Skin epidermis (tissue), 12 donors: ENCODE measurements around the gene PTGER3.
"Not testable (repeated sequence)": the region's sequence is repeated elsewhere in the genome, so short reads cannot be mapped to it uniquely, and the experiment has no call there.

Experiments used
- H3K27ac ChIP-seq, 21 experiments: fragments of 200-600 bp; sonication (generic) in 11 of 21; one replicate each; pipeline ENCODE4 v1.5.0; 2020; ENCODE audit warnings: mild to moderate bottlenecking in 3 of 21, inconsistent platforms in 2 of 21, moderate library complexity in 2 of 21
- H3K4me3 ChIP-seq, 7 experiments: fragments of 200-600 bp; sonication (generic) in 2 of 7; one replicate each; pipeline ENCODE4 v1.5.0; 2020; ENCODE audit warnings: inconsistent platforms in 2 of 7, mild to moderate bottlenecking in 2 of 7, moderate library complexity in 1 of 7

Gene PTGER3

DNA sequence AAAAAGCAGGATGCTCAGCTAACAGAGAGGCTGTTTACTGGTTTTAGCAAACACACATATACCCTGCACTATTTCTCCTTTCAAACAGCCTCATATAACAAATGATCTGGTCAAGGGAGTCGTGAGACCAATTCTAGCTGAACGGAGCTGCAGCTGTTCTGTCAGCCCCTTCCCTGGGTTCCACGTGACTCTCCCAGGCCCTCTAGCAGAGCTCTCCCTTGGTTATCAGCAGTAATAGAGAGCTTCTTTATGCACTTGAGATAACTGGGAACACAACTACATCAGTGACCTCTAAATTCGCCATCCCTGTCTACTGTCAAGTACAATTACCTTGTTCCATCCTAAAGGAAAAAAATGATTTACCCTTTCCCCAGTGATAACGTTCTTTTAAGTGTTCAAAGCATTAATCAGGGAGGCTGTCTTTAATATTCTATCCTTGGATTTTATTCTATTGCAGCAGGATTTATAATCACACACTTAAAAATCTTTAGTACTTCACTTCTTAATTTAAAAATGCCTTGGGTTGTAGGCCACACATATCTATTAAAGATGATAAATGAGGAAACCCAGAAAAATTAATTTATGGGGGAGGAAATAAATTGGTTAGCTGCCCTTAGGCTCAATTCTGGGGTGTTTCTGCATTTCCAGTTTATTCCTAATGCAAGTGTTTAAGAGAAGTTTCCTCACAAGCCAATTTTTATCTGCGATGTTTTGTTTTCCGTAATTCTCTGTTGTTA is 28.2 kb downstream of the PTGER3 start:
- Histone ChIP-seq H3K27ac (peak overlapping the region in 1 of 21 experiments; percentile 30), H3K4me3 (no peak overlapping the region)

DNA sequence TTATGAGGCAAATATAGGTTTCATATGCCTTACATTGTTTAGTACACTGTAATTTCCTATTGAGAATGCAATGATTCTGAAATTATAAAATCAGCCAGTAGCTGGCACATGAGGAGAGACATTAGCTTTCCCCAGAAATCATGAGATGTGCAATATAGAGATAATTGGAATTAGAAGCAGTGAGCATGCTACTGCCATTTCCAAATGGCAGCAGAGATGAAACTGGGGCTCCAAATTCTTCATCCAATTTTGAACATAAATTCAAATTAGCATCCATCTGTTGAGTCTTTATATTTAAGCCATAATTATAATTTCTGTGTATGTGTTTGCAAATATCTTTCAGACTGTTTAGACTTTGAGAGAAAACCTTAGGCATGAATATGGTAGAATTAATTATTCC is 28.8 kb downstream of the PTGER3 start:
- Histone ChIP-seq H3K4me3 (no peak overlapping the region), H3K27ac (no peak overlapping the region)

DNA sequence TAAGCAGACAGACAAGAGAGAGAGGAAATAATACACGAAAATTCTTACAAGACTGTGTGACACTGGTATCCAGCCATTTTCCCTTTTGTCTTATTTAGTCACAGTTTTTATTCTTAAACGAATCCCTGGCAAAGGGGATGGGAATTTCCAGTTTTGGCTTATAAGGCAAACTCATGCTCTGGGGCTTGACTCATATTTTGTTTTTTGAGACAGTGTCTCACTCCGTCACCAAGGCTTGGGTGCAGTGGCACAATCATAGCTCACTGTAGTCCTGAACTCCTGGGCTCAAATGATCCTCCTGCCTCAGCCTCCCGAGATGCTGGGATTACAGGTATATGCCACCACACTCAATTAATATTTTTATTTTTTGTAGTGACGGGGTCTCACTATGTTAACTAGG is 31.9 kb downstream of the PTGER3 start:
- Histone ChIP-seq H3K4me3 (no peak overlapping the region), H3K27ac (peak overlapping the region in 1 of 21 experiments; percentile 33)

DNA sequence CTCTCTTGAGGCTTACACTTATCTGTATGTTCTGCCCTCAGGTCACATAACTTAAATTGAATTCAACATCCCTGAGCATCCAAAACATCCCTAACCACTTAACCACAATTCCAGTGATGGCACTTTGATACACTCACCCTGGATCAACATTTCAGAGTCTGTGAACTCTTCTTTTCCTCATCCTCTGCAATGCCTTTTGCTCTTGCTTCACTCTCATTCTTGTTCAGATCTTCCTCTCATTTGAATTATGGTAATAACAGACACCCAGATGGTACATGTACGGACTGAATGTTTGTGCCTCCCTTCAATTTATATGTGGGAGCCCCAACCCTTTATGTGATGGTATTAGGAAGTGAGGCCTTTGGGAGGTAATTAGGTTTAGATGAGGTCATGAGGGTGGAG is 33.4 kb downstream of the PTGER3 start:
- Histone ChIP-seq H3K4me3 (no peak overlapping the region), H3K27ac (peak overlapping the region in 2 of 21 experiments; percentile 5 to 25)

DNA sequence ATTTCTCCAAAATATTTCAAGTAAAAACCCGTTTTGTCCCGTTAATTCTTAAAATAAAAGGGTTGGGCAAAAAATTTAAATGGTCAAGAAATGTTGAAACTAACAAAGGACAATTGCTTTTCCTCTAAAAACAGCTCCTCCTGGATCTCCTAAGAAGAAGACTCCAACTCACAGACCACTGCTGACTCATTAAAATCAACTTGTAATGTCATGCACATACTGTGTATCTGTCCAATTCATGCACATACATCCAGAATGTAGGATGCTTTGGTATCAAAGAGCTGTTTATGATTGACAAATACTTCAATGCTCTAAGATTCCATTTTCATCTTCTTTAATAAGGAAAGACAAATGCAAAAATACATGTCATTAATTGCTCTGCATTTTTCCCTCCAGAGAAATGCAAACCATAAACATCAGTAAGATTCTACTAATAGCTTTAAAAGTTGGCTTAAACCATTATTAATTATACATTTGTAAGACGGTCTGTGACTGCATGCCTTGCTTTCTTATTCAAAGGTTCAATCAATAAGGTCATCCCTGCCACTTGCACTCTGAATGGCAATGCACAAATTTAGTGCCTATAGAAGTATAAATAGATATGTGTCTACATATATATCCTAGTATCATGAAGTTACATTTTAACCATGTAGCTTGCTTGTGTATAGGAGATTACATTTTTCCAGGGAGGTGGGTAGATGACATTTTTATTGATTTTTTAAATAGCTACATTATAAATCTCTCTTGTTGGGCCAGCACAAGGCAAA is 44.7 kb downstream of the PTGER3 start:
- Histone ChIP-seq H3K27ac (no peak overlapping the region), H3K4me3 (no peak overlapping the region)

DNA sequence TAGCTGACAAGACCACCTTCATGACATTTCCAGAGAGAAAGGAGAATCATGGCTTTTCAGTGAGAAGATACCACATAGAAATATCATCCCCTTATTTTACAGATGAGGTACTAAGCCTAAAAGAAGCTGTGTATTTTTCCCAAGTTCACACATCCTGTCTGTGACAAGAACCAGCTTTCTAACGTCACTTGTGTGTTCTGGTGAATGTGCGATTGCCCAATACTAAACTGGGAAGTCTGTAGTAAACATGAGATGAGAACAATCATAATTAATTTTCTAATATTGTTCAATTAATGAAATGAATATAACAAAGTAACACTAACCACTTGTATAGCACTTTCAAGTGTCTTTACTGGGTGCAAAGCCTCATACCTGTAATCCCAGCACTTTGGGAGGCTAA is 46.0 kb downstream of the PTGER3 start:
- no peak overlapping the region for H3K4me3 ChIP-seq
- no peak overlapping the region for H3K27ac ChIP-seq

DNA sequence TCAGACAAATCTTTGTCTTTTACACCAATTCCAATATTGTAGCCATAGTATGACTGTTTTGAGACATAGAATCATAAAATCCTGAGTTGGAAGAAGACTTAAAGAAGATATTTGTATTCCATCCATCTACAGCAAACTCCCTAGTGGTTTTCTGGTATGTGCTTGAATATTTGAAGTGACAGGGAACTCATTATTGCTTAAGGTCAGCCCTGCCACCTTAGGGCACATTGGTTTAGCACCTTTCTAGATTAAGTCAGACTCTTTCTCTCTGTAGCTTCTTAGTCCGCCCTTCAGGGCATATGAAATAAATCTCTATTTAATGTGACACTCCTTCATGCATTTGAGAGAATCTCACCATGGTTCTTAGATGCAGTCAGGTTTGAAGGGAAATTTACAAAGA is 49.8 kb downstream of the PTGER3 start:
- H3K4me3 ChIP-seq, result no peak overlapping the region
- H3K27ac ChIP-seq, result no peak overlapping the region

DNA sequence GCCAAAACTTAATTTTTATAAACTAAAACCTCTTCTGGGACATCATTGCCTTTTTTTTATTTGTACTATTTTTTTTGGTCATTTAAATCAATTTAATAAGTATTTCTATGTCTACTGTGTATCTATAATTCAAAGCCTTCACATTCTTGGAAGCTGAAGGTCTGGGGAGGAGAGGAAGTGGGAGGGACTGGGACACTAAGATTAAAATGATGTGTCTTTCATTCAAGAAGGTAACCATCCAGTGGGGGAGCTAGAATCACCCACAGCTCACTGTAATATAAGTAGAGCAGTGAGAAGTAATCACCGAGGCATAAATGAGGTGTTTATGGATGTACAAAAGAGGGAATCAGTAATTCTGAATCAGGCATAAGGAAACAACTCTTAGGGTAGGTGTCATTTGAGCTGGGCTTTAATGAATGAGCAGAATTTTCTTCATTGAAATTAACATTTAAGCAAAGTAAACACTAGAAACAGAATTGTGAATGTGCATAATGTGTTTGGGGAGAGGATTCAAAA is 52.8 kb downstream of the PTGER3 start:
- no peak overlapping the region for H3K4me3 ChIP-seq
- no peak overlapping the region for H3K27ac ChIP-seq

DNA sequence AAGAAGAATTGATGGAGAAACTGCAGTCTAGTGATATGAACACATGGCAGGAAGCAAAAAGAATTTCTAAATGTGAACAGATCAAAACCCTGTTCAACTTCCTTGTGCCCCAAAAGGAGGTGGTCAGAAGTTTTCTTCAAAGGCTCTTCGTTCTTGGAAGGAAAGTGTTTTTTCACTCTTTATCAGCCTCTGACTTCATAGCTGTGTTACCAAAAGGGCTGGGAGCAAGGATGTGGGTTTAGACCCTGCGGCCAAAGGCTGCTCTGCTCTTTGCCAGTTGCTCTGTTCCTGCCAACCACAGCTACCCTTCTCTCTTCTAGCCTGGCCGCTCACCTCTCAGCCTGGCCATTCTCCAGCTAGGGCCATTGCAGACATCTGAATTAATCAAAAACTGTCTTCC is 53.8 kb downstream of the PTGER3 start:
- H3K27ac ChIP-seq, result no peak overlapping the region
- no peak overlapping the region for H3K4me3 ChIP-seq

DNA sequence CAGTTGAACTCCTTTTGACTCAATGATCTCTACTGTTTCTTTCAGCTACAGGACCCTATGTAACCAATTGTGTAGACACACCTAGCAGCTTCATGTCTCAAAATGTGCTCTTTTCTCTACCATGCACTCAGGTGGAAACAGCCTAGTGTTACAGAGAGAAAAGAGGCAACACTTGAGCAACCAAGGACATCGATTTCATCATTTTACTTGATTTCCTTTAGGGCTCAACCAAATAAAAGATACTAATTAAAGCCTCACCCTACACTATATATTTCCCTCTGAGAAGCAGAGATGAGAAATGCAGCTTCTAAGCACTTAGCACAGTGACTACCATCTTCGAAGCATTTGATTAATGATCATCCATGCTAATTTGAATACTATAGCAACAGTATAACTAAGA is 55.1 kb downstream of the PTGER3 start:
- Histone ChIP-seq H3K27ac (no peak overlapping the region), H3K4me3 (no peak overlapping the region)

DNA sequence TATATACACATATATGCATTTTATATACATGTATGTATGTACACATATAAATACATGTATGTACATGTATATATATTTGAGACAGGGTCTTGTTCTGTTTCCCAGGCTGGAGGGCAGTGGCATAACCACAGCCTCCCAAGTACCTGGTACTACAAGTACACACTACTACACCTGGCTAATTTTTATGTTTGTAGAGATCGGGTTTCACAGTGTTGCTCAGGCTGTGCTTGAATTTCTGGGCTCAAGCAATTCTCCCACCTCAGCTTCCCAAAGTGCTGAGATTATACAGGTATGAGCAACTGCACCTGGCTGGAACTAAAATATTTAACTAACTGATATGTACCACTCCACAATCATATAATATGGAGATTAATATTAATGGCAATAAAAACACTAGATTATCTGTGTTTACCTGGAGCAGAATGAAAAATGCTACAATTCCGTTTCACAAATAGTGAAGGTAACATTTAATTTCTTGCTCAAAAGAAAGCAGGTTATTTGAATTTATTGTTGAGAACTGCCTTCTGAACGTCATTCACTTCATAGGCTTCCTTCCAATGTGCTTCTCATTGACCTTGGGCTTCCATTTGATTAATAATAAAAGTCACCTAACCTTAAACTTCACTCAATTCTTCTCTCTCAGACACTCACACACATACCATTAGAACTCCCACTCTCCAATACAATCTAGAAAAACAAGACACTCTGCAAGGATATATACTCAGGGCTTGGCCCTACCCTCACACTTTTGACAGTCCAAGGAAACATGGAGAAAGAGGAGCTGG is 57.0 kb downstream of the PTGER3 start:
- no peak overlapping the region for H3K4me3 ChIP-seq

DNA sequence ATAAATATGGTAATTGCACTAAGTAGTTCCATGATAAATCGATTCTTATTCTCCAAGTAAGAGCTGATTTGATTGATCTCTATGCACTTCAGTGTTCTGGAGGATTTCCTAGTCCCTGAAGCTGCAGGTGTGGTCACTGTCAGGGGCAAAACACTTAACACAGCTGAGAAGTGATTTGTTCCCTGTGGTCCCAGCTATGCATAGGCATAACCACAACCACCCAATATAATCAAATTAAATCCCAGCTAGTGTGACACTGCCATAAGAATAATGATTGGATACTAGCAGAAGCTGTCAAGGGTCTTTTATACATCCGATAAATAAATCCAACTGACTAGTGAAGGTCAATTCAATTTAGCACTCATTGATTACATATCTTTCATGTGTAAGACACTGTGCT is 60.1 kb downstream of the PTGER3 start:
- H3K4me3 ChIP-seq, result no peak overlapping the region
- no peak overlapping the region for H3K27ac ChIP-seq

More for the DNA sequence above, 57.0 kb downstream of the PTGER3 start:
- no peak overlapping the region for H3K27ac ChIP-seq

DNA sequence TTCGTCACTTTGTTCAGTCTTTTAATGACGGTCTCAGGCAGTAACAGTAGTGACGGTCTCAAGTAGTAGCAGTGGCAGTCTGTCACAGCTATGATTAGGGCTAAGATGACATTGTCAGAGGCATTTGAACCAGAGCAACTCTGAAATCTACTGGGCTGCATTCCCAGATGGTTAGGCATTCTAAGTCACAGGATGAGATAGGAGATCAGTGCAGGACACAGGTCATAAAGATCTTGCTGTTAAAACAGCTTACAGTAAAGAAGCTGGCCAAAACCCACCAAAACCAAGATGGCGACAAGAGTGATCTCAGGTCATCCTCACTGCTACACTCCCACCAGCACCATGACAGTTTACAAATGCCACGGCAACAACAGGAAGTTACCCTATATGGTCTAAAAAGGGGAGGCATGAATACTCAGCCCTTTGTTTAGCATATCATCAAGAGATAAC is 61.8 kb downstream of the PTGER3 start:
- H3K27ac ChIP-seq, result not testable (repeated sequence)

DNA sequence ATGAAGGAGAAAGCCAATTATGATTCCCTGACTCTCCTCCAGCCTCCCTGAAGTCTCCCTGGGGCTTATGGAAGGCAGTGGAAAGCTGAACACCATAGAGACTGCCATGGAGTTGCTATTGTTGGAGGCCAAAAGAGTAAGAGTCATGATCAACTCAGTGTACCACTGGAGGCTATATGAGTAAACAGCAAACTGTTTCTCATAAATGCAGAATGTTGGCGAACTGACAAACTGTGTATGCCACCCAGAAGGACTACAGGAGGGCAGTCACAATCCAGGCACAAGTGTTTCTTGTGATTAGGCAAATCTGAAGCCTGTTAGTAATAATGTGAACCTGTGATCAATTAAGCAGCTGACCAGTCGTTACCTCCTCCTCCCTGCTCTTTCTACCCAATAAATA is 62.3 kb downstream of the PTGER3 start:
- H3K4me3 ChIP-seq, H3K27ac ChIP-seq: not testable (repeated sequence)

More for the DNA sequence above, 61.8 kb downstream of the PTGER3 start:
- not testable (repeated sequence) for H3K4me3 ChIP-seq

DNA sequence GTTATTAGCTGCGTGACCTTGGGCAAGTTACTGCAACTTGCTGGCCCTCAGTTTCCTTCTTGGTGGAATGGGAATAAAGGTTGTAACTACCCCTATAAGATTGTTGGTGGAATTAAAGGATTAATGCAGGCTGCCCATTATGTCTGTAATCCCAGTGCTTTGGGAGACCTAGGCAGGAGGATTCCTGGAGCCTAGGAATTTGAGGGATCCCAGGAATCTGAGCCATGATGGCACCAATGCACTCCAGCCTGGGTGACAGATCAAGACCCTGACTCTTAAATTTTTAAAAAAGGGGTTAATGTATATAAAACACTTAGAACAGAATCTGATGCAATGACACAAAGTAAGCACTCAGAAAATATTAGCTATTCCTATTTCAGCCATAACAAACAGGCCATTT is 67.3 kb downstream of the PTGER3 start:
- no peak overlapping the region for H3K27ac ChIP-seq

DNA sequence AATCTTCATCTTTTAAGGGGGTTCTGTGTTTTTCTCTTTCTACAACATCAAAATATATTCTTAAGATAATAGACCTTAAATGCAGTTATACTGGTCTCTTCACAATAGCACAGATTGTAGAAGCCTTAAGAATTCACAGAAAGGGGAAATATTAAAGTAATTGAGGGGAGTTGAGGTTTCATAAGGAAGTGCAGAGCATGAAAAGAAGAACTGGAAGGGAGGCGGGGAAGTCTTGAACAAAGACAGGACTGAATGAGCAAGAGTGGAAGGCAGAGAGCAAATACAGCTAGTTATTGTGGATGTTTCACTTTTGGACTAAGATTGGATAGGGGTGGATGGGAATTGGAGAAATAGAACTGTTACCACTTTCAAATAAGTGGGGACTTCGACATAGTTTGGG is 67.7 kb downstream of the PTGER3 start:
- Histone ChIP-seq H3K27ac (peak overlapping the region in 1 of 21 experiments; percentile 26), H3K4me3 (no peak overlapping the region)

More for the DNA sequence above, 67.3 kb downstream of the PTGER3 start:
- H3K4me3 ChIP-seq, result no peak overlapping the region

DNA sequence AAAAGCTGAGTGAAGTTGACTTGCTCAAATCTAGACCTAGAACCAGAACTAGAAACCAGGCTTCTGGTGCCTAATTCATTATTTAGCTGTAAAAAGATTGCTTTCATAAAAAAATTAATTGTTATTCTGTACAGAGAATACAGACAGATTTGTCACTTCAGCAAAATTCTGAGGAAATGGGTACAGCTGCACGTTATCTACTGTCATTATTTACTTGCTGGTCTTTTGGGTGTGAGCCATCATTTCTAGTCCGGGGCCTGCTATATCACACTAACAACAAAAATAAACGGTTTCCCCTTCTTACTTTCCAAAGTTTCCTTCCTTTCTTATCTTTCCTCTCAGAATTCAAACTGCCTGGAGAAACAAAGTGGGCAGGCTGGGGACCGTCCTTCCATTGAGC is 68.3 kb downstream of the PTGER3 start:
- H3K27ac ChIP-seq, result peak overlapping the region in 2 of 21 experiments; percentile 15 to 26
- H3K4me3 ChIP-seq, result no peak overlapping the region

DNA sequence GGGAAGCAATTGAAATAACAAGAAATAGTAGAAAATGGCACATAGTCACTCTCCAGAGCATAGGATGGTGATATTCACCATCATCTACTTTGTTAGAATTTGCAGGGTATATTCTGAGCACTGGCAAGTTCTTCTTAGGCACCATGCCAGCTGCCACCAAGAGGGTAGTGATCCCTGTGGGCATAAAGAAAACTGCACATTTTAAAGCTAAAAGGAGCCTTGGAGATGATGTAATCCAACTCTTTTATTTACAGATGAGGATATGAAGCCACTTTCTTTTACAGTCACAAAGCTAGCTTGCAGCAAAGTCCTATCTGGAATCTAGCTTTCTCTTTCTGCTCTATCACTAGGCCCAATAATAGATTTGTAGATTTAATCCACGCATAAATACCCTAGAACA is 69.0 kb downstream of the PTGER3 start:
- H3K27ac ChIP-seq, result no peak overlapping the region
- no peak overlapping the region for H3K4me3 ChIP-seq

DNA sequence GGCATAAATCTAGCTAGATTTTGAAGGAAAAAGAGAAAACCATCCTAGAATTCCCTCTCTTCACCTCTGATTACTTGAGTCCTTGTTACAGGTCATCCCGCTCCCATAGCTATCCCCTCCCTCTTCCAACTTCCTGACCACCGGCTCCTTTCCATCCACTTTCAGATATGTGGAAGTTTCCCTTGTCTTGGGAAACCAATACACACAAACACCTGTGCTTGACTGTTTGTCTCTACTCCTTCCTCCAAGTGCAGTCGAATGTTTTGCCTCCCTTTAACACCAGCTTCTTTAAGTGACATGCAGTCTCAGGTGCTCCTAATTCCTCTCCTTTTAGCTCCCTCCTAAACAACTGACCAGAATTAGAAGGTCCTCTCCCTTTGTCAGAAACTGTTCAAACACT is 70.0 kb downstream of the PTGER3 start:
- Histone ChIP-seq H3K4me3 (no peak overlapping the region), H3K27ac (no peak overlapping the region)

DNA sequence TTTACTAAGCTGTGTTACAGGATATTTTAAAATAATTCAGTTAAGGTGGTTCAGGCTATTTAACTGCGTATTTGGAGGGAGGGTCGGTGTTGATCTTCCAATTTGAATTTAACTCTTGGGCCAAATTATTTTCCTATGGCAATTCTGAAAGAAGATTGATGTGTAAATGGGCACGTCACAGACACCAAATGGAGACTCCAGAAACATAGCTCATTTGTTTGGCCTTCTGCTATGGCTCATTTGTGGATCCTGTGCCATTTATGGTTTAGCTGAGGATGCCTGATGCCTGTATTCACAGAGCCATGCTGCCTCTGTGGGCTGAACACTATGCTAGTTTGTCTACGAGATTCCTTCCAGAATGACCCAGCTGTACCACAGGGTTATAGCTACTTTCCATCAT is 70.6 kb downstream of the PTGER3 start:
- Histone ChIP-seq H3K27ac (no peak overlapping the region), H3K4me3 (no peak overlapping the region)
